HCT116 (cell line): ENCODE data around the gene PIK3CB. TPM values are rescaled to one million over a fixed set of nuclear protein-coding genes. Genes with fewer than 3 reads are reported as not detected.

ENCODE experiments used
- ATAC-seq: fragments of 200-7000 bp; cut with Tn5 transposase; 2 replicates; pipeline ENCODE4 v1.9.1; 2020; ENCODE audit warnings: mild to moderate bottlenecking, moderate library complexity
- BruUV-seq: library from RNA; stranded (reverse); fragments of 400-500 nt; replicated peaks from 2 replicates; lab custom pipeline; 2021; lab: Mats Ljungman, UMichigan
- CTCF ChIA-PET: fragments of 300-600 bp; sonication (Branson Sonifier 250); formaldehyde crosslinking; loops from one replicate; lab custom pipeline; 2021; ENCODE audit warnings: antibody characterized with exemption; lab: Charles Lee
- POLR2A ChIA-PET: fragments of 300-600, 350-600 bp; sonication (Branson Sonifier 250); formaldehyde crosslinking; loops from one replicate; lab custom pipeline; 2021; ENCODE audit warnings: antibody characterized with exemption; lab: Charles Lee
- RAD21 ChIA-PET, 2 experiments: fragments of 300-600 bp; sonication (Branson Sonifier 250); formaldehyde crosslinking; loops; one replicate each; lab custom pipeline; 2023; ENCODE audit warnings: low total read pairs in 2 of 2; ENCODE audit not compliant: uncharacterized antibody in 2 of 2, unreplicated experiment in 2 of 2, low non-redundant PET in 1 of 2; lab: Charles Lee
- DNase-seq: peaks from one replicate; pipeline ENCODE4 v3.0.0-alpha.2; 2010; ENCODE audit warnings: low read depth, low spot score
- H2AFZ ChIP-seq: fragments of 200-600 bp; shearing (Covaris generic), sonication (generic); 2 replicates; pipeline ENCODE4 v1.6.1; 2017; ENCODE audit warnings: low read depth, mixed run types, mixed read lengths, antibody characterized with exemption, low read length; ENCODE audit not compliant: poor library complexity, severe bottlenecking
- H3K27ac ChIP-seq: 2 replicates; pipeline ENCODE4 v1.5.1; 2012; ENCODE audit warnings: low read depth, low read length
- H3K27me3 ChIP-seq: fragments of 200-600 bp; sonication (generic); 2 replicates; pipeline ENCODE4 v1.6.1; 2016; ENCODE audit warnings: mixed run types, low read length, mixed read lengths; ENCODE audit not compliant: insufficient read depth
- H3K36me3 ChIP-seq, 2 experiments: fragments of 200-500 bp in 1 of 2; fragments of 200-600 bp in 1 of 2; sonication (Bioruptor generic) in 1 of 2; sonication (generic) in 1 of 2; 2 replicates each; pipeline versions ENCODE4 v1.5.1 to v1.6.1; 2014 to 2016; ENCODE audit warnings: low read length in 2 of 2, inconsistent platforms in 1 of 2, mixed read lengths in 1 of 2, mixed run types in 1 of 2; ENCODE audit not compliant: insufficient read depth in 2 of 2, control insufficient read depth in 1 of 2
- H3K4me1 ChIP-seq, 2 experiments: fragments of 200-600 bp in 1 of 2; sonication (generic) in 1 of 2; 2 replicates each; pipeline versions ENCODE4 v1.5.1 to v1.6.1; 2012 to 2017; ENCODE audit warnings: low read length in 2 of 2, inconsistent platforms in 1 of 2, mild to moderate bottlenecking in 1 of 2, mixed read lengths in 1 of 2, mixed run types in 1 of 2, moderate library complexity in 1 of 2; ENCODE audit not compliant: insufficient read depth in 2 of 2, control insufficient read depth in 1 of 2
- H3K4me2 ChIP-seq: fragments of 200-600 bp; sonication (generic); 2 replicates; pipeline ENCODE4 v1.6.1; 2017; ENCODE audit warnings: mixed run types, low read length, mixed read lengths
- H3K4me3 ChIP-seq, 2 experiments: fragments of 200-600 bp in 1 of 2; sonication (generic) in 1 of 2; replicated peaks in 1 of 2; 2 replicates each; pipeline ENCODE4 v1.5.1; 2011 to 2016; ENCODE audit warnings: low read length in 2 of 2, control low read depth in 1 of 2, low read depth in 1 of 2, mild to moderate bottlenecking in 1 of 2, mixed read lengths in 1 of 2, mixed run types in 1 of 2
- H3K79me2 ChIP-seq: fragments of 200-600 bp; sonication (generic); 2 replicates; pipeline ENCODE4 v1.6.1; 2017; ENCODE audit warnings: mild to moderate bottlenecking, mixed run types, low read length, moderate library complexity, mixed read lengths; ENCODE audit not compliant: insufficient read depth
- H3K9ac ChIP-seq: fragments of 200-600 bp; sonication (generic); 2 replicates; pipeline ENCODE4 v1.6.1; 2016; ENCODE audit warnings: low read length, mixed read lengths
- H3K9me2 ChIP-seq: fragments of 200-600 bp; sonication (generic), shearing (Covaris generic); 2 replicates; pipeline ENCODE4 v1.6.1; 2017; ENCODE audit warnings: mixed run types, mild to moderate bottlenecking, moderate library complexity; ENCODE audit not compliant: insufficient read depth
- H3K9me3 ChIP-seq, 2 experiments: fragments of 200-500 bp in 1 of 2; fragments of 200-600 bp in 1 of 2; sonication (Bioruptor generic) in 1 of 2; sonication (generic) in 1 of 2; 2 replicates each; pipeline ENCODE4 v1.6.1; 2014 to 2017; ENCODE audit warnings: low read length in 2 of 2, mixed read lengths in 2 of 2, inconsistent platforms in 1 of 2, low read depth in 1 of 2, mild to moderate bottlenecking in 1 of 2, mixed run types in 1 of 2, moderate library complexity in 1 of 2; ENCODE audit not compliant: control insufficient read depth in 1 of 2, insufficient read depth in 1 of 2
- H4K20me1 ChIP-seq: fragments of 200-600 bp; sonication (generic), shearing (Covaris generic); 2 replicates; pipeline ENCODE4 v1.6.1; 2017; ENCODE audit warnings: mixed run types, mild to moderate bottlenecking, moderate library complexity; ENCODE audit not compliant: insufficient read depth
- ATF3 ChIP-seq: IDR thresholded peaks from 2 replicates; pipeline ENCODE4 v1.6.1; 2012
- CBX3 ChIP-seq: IDR thresholded peaks from 2 replicates; pipeline ENCODE4 v1.6.1; 2012; ENCODE audit warnings: low read depth
- CEBPB ChIP-seq: IDR thresholded peaks from 2 replicates; pipeline ENCODE4 v1.6.1; 2012; ENCODE audit warnings: low read depth
- EGR1 ChIP-seq: IDR thresholded peaks from 2 replicates; pipeline ENCODE4 v1.6.1; 2012; ENCODE audit warnings: low read depth
- ELF1 ChIP-seq: IDR thresholded peaks from 2 replicates; pipeline ENCODE4 v1.6.1; 2012; ENCODE audit warnings: low read depth, borderline replicate concordance
- EZH2 ChIP-seq: fragments of 200-600 bp; sonication (generic); IDR thresholded peaks from 2 replicates; pipeline ENCODE4 v1.6.1; 2017; ENCODE audit warnings: antibody characterized with exemption, mixed run types
- EZH2phosphoT487 ChIP-seq: fragments of 200-600 bp; IDR thresholded peaks from 2 replicates; pipeline ENCODE4 v1.6.1; 2018; ENCODE audit warnings: antibody characterized with exemption, borderline replicate concordance
- FOSL1 ChIP-seq: IDR thresholded peaks from 2 replicates; pipeline ENCODE4 v1.6.1; 2012; ENCODE audit warnings: low read depth
- JUND ChIP-seq: IDR thresholded peaks from 2 replicates; pipeline ENCODE4 v1.6.1; 2012
- POLR2A ChIP-seq: IDR thresholded peaks from 2 replicates; pipeline ENCODE4 v1.7.0; 2011; ENCODE audit warnings: borderline replicate concordance; ENCODE audit not compliant: insufficient read depth, insufficient read length; ENCODE audit errors: extremely low read depth
- POLR2AphosphoS5 ChIP-seq: IDR thresholded peaks from 2 replicates; pipeline ENCODE4 v1.6.1; 2011; ENCODE audit warnings: mild to moderate bottlenecking, low read depth, low read length, moderate library complexity
- RAD21 ChIP-seq: IDR thresholded peaks from 2 replicates; pipeline ENCODE4 v1.6.1; 2012; ENCODE audit warnings: low read depth, mild to moderate bottlenecking
- SP1 ChIP-seq: IDR thresholded peaks from 2 replicates; pipeline ENCODE4 v1.6.1; 2012; ENCODE audit warnings: low read depth
- SRF ChIP-seq: IDR thresholded peaks from 2 replicates; pipeline ENCODE4 v1.6.1; 2012; ENCODE audit warnings: low read depth
- TCF7L2 ChIP-seq: IDR thresholded peaks from 2 replicates; pipeline ENCODE4 v1.7.0; 2011; ENCODE audit warnings: borderline replicate concordance, inconsistent platforms; ENCODE audit not compliant: insufficient read depth, insufficient read length; ENCODE audit errors: extremely low read depth
- YY1 ChIP-seq: IDR thresholded peaks from 2 replicates; pipeline ENCODE4 v1.6.1; 2011; ENCODE audit warnings: low read length, low read depth, moderate library complexity, mild to moderate bottlenecking; ENCODE audit not compliant: insufficient replicate concordance; ENCODE audit errors: extremely low read depth
- ZBTB33 ChIP-seq: IDR thresholded peaks from 2 replicates; pipeline ENCODE4 v1.6.1; 2011; ENCODE audit warnings: mild to moderate bottlenecking, low read length, moderate library complexity; ENCODE audit not compliant: insufficient replicate concordance; ENCODE audit errors: extremely low read depth
- ZFX ChIP-seq: fragments of 450-650 bp; IDR thresholded peaks from 2 replicates; pipeline ENCODE4 v1.6.1; 2017
- intact Hi-C: fragments of 100-400 bp; cut with micrococcal nuclease; formaldehyde crosslinking; loops from 2 replicates; pipeline ENCODE4 v1.10.0; 2022
- total RNA-seq: library from RNA; stranded (reverse); gene quantifications from one replicate; pipeline ENCODE4 v1.2.1, GENCODE V29; 2021; ENCODE audit not compliant: unreplicated experiment
- TF ChIP-seq, protein P1 (sequence below): IDR thresholded peaks from 2 replicates; pipeline ENCODE4 v1.6.1; 2012

The PIK3CB gene
- total RNA-seq, 1 experiment from 2014 or later = 44.3 TPM

GRCh38 chr3:138668107-138668506, 166.6 kb downstream of the PIK3CB start:
- no TSS peak for BruUV-seq
- RAD21 ChIA-PET = no interaction called here
- Histone ChIP-seq H3K36me3 (peaks cover 0 to 7% of the 10 kb centered on the region in 2 experiments; a peak in 2 of 4 replicates), H3K27me3 (no peaks in the 10 kb centered on the region), H3K9me3 (no peaks in the 10 kb centered on the region), H3K9me2 (no peaks in the 10 kb centered on the region), H3K79me2 (no peaks in the 10 kb centered on the region), H3K4me3 (no peak overlapping the region), H3K4me2 (no peak overlapping the region), H3K9ac (no peak overlapping the region), H2AFZ (no peak overlapping the region), H3K4me1 (no peaks in the 10 kb centered on the region), H4K20me1 (no peaks in the 10 kb centered on the region), H3K27ac (no peak overlapping the region)
- DNase-seq (no peak), ATAC-seq (no peak)
- intact Hi-C loops = no loop called here
- TF ChIP-seq EZH2phosphoT487 (no peak), JUND (no peak), EZH2 (no peak), YY1 (no peak), ELF1 (no peak), TCF7L2 (no peak), SRF (no peak), EGR1 (no peak), CEBPB (no peak), POLR2AphosphoS5 (no peak), CBX3 (no peak), ZFX (no peak), ATF3 (no peak), RAD21 (no peak)
- CTCF ChIA-PET = no interaction called here
- POLR2A ChIA-PET = no interaction called here

GRCh38 chr3:138657508-138657907, 177.2 kb downstream of the PIK3CB start:
- H3K36me3 ChIP-seq = peaks cover 5 to 10% of the 10 kb centered on the region in 2 experiments; a peak in 1 of 4 replicates
- RAD21 ChIA-PET = no interaction called here
- TF ChIP-seq ZBTB33 (no peak), JUND (no peak), SP1 (no peak), CBX3 (no peak), POLR2A (no peak), EZH2phosphoT487 (no peak), POLR2AphosphoS5 (no peak), FOSL1 (no peak), CEBPB (no peak), EZH2 (no peak)
- TF ChIP-seq, protein P1, sequence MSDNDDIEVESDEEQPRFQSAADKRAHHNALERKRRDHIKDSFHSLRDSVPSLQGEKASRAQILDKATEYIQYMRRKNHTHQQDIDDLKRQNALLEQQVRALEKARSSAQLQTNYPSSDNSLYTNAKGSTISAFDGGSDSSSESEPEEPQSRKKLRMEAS = no peak

More at GRCh38 chr3:138657508-138657907, 177.2 kb downstream of the PIK3CB start:
- H3K79me2 ChIP-seq = no peaks in the 10 kb centered on the region
- no peaks in the 10 kb centered on the region for H4K20me1 ChIP-seq
- no TSS peak for BruUV-seq
- no peak overlapping the region for H3K4me2 ChIP-seq
- no peak overlapping the region for H3K27ac ChIP-seq
- POLR2A ChIA-PET = no interaction called here
- H3K27me3 ChIP-seq = no peaks in the 10 kb centered on the region
- H3K9ac ChIP-seq = no peak overlapping the region
- H3K9me3 ChIP-seq = no peaks in the 10 kb centered on the region
- no peak overlapping the region for H3K4me3 ChIP-seq
- no peaks in the 10 kb centered on the region for H3K4me1 ChIP-seq
- H2AFZ ChIP-seq = no peak overlapping the region
- DNase-seq (no peak), ATAC-seq (no peak)
- H3K9me2 ChIP-seq = no peaks in the 10 kb centered on the region
- intact Hi-C loops = no loop called here
- CTCF ChIA-PET = no interaction called here
